Aorta (tissue), 5 donors: Measurements from ENCODE around the gene TRAT1. TPM values are rescaled to one million over a fixed set of nuclear protein-coding genes. Genes with fewer than 3 reads are reported as not detected.

ENCODE experiments used
- ATAC-seq: fragments of 200-7000 bp; cut with Tn5 transposase; one replicate; pipeline ENCODE4 v1.9.1; 2022; ENCODE audit warnings: moderate library complexity; ENCODE audit not compliant: low FRiP score
- DNase-seq, 2 donors: peaks; one replicate each; pipeline ENCODE4 v3.0.0-alpha.2; 2020
- H3K27ac ChIP-seq, 2 donors: one replicate each; pipeline ENCODE4 v1.5.1; 2013; ENCODE audit warnings: low read length in 2 of 2, mild to moderate bottlenecking in 2 of 2, moderate library complexity in 2 of 2, control low read depth in 1 of 2, inconsistent platforms in 1 of 2, low read depth in 1 of 2
- H3K27me3 ChIP-seq, 2 donors: one replicate each; pipeline ENCODE4 v1.6.1; 2013; ENCODE audit warnings: control low read depth in 1 of 2, low read length in 1 of 2, mild to moderate bottlenecking in 1 of 2, moderate library complexity in 1 of 2; ENCODE audit not compliant: insufficient read depth in 2 of 2, control insufficient read depth in 1 of 2
- H3K36me3 ChIP-seq, 2 donors: one replicate each; pipeline ENCODE4 v1.6.1; 2013; ENCODE audit warnings: control low read depth in 1 of 2, low read length in 1 of 2, mild to moderate bottlenecking in 1 of 2; ENCODE audit not compliant: insufficient read depth in 2 of 2, control insufficient read depth in 1 of 2
- H3K4me1 ChIP-seq, 2 donors: one replicate each; pipeline ENCODE4 v1.6.1; 2013; ENCODE audit warnings: low read length in 2 of 2, control low read depth in 1 of 2, mild to moderate bottlenecking in 1 of 2, moderate library complexity in 1 of 2; ENCODE audit not compliant: insufficient read depth in 2 of 2, control insufficient read depth in 1 of 2
- H3K4me3 ChIP-seq, 2 donors: one replicate each; pipeline ENCODE4 v1.5.1; 2013; ENCODE audit warnings: low read length in 2 of 2, control low read depth in 1 of 2, mild to moderate bottlenecking in 1 of 2
- H3K9me3 ChIP-seq: one replicate; pipeline ENCODE4 v1.6.1; 2013; ENCODE audit warnings: mild to moderate bottlenecking, low read length; ENCODE audit not compliant: control insufficient read depth
- WGBS, 2 donors: extraction: QIAGEN DNeasy Blood & Tissue Kit; methylation state at CpG; one replicate each; pipeline ENCODE4 v1.1.7; 2013; 5-methylcytosine and 5-hydroxymethylcytosine counted together
- intact Hi-C, 2 donors: fragments of 100-400 bp; cut with DNase I; formaldehyde crosslinking; loops; one replicate each; pipeline versions ENCODE4 v1.14.2 to v1.15.0; 2022
- polyA plus RNA-seq, 2 donors: library from polyadenylated mRNA; stranded (reverse); fragments of 200-250 nt; gene quantifications; one replicate each; pipeline ENCODE4 v1.2.3, GENCODE V29; 2013
- total RNA-seq, 2 donors: library from RNA; stranded (reverse); fragmentation: NEBNext Ultra II Directional; extraction: Animal tissue kit (Norgen Biotek cat#: 25700); gene quantifications; one replicate each; pipeline ENCODE4 v1.2.1, GENCODE V29; 2021
- donor health status: healthy with polysubstance abuse.
- donor health status: Bipolar disorder and iron deficiency.
- donor health status: DM: no; HTN: no; CAD: no.
- donor health status: DM: no; HTN: no; CAD: no.
- donor health status: DM: yes; HTN: yes; CAD: no.

TRAT1 gene
- total and polyA plus RNA-seq, 4 donors, result 0.52 to 1.3 (median 1.1) TPM; not detected in 1

DNA sequence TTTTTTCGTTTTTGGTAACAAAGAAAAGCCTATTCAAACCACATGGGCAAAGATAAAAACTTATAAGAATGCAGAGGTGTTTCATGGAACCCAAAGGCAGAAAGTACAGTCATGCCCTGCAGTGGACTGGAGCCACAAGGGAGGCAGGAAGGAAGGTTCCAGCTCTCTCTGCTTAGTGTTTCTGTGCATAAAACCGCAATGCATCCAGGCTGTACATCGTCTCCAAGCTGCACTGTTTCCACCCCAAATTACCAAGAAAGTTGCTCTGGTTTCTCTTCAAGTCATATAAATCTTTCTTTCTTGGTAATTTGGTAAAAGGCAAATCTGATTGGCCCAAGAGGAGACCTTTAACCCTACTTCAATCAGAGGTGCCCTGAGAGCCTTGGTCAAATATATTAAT lies 15.8 kb downstream of the TRAT1 start:
- Histone ChIP-seq H3K4me1 (no peaks in the 10 kb centered on the region), H3K36me3 (no peaks in the 10 kb centered on the region), H3K9me3 (peaks cover 1% of the 10 kb centered on the region), H3K27ac (no peak overlapping the region), H3K4me3 (no peak overlapping the region), H3K27me3 (no peaks in the 10 kb centered on the region)
- no peak for DNase-seq
- no peak for ATAC-seq
- intact Hi-C loops, result no loop called here
- WGBS, 2 donors, result 61 to 63% methylated on average over 3 of the region's 3 CpGs

DNA sequence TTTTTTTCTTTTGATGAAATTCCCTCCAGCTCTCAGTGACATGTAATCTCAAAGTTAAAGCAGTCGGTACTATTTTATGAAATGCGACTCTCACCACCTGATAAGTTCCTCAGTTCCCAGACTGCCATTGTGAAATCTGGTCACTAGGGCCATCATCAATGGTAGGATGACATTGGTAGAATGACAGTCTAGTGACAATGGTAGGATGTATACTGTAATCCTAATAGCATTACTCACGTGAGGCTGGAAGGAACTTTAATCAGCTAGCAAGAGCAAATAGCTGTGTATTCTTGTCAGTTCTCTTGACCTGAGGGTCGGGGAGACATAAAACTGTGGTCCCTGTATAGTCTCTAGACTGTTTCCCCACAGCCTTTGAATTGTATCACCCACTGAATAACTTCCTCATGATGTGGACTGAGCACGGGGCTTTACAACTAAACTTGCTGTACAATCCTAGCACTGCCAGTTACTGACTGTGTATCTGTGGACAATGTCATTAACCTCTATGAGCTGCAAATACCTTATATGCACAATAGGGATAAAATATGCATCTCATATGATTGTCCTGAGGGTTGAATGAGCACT lies 23.2 kb downstream of the TRAT1 start:
- H3K27me3 ChIP-seq, result no peaks in the 10 kb centered on the region
- intact Hi-C loops, result no loop called here
- H3K4me1 ChIP-seq, result no peaks in the 10 kb centered on the region
- no peaks in the 10 kb centered on the region for H3K9me3 ChIP-seq
- 77 to 80% methylated on average over 5 of the region's 5 CpGs for WGBS, 2 donors
- no peak for DNase-seq
- H3K27ac ChIP-seq, result no peak overlapping the region
- no peaks in the 10 kb centered on the region for H3K36me3 ChIP-seq
- no peak for ATAC-seq
- H3K4me3 ChIP-seq, result no peak overlapping the region

DNA sequence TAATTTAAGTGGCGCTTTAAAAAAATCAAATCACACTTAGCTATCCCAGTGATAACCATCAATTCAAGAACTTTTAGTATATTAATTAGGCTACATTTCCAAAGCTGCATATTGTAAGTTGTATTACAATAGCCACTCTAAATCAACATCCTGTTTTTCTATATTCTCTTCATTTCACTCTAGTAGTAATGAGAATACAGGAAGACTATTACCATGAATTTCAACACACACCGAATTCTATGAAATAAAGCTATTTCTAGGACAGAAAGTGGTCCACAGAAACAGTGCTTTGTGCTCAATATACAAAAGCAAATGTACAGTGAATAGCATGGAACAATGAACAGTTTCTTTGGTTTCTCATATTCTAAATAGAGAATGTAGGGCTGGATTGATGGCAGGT lies 24.6 kb downstream of the TRAT1 start:
- Histone ChIP-seq H3K9me3 (no peaks in the 10 kb centered on the region), H3K4me1 (no peaks in the 10 kb centered on the region), H3K27me3 (no peaks in the 10 kb centered on the region), H3K36me3 (no peaks in the 10 kb centered on the region), H3K4me3 (no peak overlapping the region), H3K27ac (no peak overlapping the region)
- 87 to 88% methylated on average over 2 of the region's 2 CpGs for WGBS, 2 donors
- ATAC-seq (no peak), DNase-seq (no peak)
- intact Hi-C loops, result no loop called here

DNA sequence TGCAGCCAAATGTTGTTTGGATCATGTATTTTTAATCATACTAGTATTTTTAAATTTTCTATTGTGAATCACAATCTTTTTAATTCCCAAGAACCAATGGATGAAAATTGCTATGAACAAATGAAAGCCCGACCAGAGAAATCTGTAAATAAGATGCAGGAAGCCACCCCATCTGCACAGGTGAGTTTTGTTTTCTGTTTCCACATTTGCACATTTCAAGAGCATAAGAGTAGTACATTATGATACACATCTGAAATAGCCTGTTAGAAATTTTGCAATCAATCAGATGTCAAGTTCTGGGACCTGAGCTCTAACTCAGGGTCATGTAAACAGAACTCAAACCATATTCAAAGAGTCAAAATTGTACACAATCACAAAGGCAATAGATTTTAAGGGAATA lies 26.5 kb downstream of the TRAT1 start:
- Histone ChIP-seq H3K27ac (no peak overlapping the region), H3K36me3 (no peaks in the 10 kb centered on the region), H3K4me3 (no peak overlapping the region), H3K27me3 (no peaks in the 10 kb centered on the region), H3K9me3 (no peaks in the 10 kb centered on the region), H3K4me1 (no peaks in the 10 kb centered on the region)
- WGBS, 2 donors, result 82 to 85% methylated on average over 1 of the region's 1 CpG
- intact Hi-C loops, result no loop called here
- DNase-seq, result no peak
- ATAC-seq, result no peak

DNA sequence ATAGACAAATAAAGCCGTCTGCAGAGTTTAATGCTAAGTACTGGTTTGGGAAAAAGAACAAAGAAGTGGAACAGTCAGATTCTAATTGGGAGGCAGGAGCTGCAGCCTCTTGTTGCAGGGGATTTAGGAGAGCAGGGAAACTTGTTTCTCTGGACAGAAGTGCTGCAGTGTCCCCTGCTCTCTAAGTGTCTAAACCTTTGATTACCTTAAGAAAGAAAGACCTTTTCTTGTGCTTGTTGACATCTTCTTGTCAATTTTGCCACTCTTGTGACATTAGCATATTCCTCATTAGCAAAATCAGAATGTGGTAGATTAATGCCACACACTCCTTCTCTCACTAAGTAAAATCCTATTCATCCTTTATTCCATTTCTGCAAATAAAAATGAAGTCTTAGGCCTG lies 38.8 kb downstream of the TRAT1 start:
- H3K27ac ChIP-seq, result no peak overlapping the region
- ATAC-seq (no peak), DNase-seq (no peak)
- 20 to 23% methylated on average over 1 of the region's 1 CpG for WGBS, 2 donors
- no peaks in the 10 kb centered on the region for H3K36me3 ChIP-seq
- H3K27me3 ChIP-seq, result no peaks in the 10 kb centered on the region
- H3K4me1 ChIP-seq, result no peaks in the 10 kb centered on the region
- intact Hi-C loops, result no loop called here
- H3K4me3 ChIP-seq, result no peak overlapping the region
- no peaks in the 10 kb centered on the region for H3K9me3 ChIP-seq

DNA sequence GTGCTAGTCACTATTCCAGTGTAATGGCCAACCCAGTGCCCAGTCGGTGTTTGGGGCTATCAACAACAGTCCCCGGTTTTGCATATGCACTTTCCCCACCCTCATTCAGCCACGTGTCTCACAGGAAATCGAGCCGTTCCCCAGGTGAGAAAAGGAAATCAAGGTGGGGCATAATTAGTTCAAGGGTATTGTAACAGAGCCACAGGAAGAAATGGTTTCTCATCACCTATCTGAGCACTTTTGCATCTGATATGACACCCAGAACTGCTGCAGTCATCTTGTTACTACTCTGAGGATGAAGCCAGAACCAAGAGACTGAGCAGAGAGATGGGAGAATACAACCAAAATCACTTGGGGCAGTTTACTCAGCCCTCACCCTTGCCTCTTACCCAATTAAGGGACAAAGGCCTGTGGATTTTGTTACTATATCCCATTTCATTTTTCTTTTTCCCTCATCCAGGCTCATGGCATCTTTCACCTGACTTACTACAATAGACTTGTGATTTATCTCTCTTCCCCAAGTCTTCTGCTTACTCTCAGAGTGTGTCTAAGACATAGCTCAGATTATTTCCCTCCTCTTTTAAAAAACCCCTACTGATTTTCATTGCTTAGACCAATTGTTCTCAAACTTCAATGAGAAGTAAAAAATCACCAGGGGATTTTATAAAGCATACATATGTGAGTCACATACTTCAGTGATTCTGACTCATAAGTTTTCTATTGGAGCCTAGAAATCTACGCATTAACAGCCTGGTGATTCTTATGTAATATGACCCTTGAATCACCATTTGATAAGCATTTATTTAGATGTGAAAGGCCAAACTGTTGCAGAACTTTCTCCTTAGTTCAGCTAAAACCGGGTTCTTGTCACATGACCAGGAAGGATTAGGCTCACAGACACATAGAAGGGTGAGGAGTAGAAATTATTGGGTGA lies 40.5 kb downstream of the TRAT1 start:
- no peaks in the 10 kb centered on the region for H3K36me3 ChIP-seq
- 46 to 48% methylated on average over 7 of the region's 7 CpGs for WGBS, 2 donors

DNA sequence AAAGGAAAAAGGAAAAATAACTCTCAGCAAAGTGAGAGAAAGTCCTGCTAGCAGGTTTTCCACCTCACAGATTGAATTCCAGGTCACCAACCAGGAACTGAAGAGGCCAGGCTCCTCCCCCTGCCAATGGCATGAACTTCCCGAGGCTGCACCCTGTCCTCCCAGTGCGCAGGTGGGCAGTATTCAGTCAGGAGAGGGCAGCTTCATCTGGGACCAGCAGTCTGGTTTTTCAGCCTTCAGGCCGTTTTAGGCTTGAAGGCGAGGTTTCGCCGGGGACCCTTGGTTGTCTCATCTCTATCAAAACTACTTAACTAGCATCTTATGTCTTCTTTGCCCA lies 41.2 kb downstream of the TRAT1 start:
- Histone ChIP-seq H3K4me1 (no peaks in the 10 kb centered on the region), H3K27ac (no peak overlapping the region), H3K27me3 (no peaks in the 10 kb centered on the region), H3K4me3 (no peak overlapping the region), H3K9me3 (no peaks in the 10 kb centered on the region), H3K36me3 (no peaks in the 10 kb centered on the region)
- ATAC-seq, result no peak
- DNase-seq, result no peak
- 90 to 96% methylated on average over 6 of the region's 6 CpGs for WGBS, 2 donors
- intact Hi-C loops, result no loop called here

More for the DNA sequence above, 40.5 kb downstream of the TRAT1 start:
- H3K4me1 ChIP-seq, result no peaks in the 10 kb centered on the region
- intact Hi-C loops, result no loop called here
- H3K27ac ChIP-seq, result no peak overlapping the region
- no peak overlapping the region for H3K4me3 ChIP-seq
- no peak for DNase-seq
- no peaks in the 10 kb centered on the region for H3K27me3 ChIP-seq
- ATAC-seq, result no peak
- H3K9me3 ChIP-seq, result no peaks in the 10 kb centered on the region

DNA sequence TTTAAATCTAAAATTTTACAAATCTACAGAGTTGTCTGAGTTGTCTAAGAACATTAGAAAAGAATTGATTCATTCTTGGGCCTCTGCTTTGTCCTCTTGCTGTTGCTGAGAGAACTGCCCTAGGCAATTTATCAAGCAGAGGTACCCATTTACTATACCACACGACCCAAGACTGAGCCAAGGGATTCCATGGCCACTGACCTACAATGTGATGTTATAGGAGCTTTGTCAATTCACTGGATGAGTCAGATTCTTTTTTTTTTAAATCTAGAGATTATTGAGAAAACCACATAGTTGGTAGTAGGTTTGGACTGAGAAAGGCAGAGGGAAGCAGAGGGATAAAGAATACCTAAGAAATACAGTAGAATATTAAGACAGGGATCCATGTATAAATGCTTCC lies 55.3 kb downstream of the TRAT1 start:
- intact Hi-C loops, result no loop called here
- DNase-seq, result no peak

DNA sequence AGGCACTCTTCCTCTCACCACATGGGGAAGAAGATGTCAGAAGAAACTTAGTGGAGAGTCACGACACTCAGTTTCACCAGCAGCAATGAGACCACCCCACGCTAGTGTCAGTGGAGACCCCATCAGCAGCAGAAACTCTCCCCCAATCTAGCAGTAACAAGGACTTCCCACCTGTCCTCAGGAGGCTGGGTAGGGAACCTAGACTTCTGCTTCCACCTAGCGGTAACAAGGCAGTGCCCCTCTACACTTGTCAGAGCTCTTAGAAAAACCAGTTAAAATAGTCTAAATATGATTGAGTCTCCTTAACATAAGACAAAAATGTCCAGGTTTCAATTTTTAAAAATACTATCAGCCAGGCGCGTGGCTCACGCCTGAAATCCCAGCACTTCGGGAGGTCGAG lies 57.3 kb downstream of the TRAT1 start:
- 87 to 92% methylated on average over 7 to 8 of the region's 8 CpGs for WGBS, 2 donors
- Histone ChIP-seq H3K27ac (no peak overlapping the region), H3K4me1 (no peaks in the 10 kb centered on the region), H3K27me3 (no peaks in the 10 kb centered on the region), H3K36me3 (no peaks in the 10 kb centered on the region), H3K4me3 (no peak overlapping the region), H3K9me3 (no peaks in the 10 kb centered on the region)
- ATAC-seq (no peak), DNase-seq (no peak)
- intact Hi-C loops, result no loop called here

More for the DNA sequence above, 55.3 kb downstream of the TRAT1 start:
- Histone ChIP-seq H3K36me3 (no peaks in the 10 kb centered on the region), H3K27ac (no peak overlapping the region), H3K27me3 (no peaks in the 10 kb centered on the region), H3K9me3 (no peaks in the 10 kb centered on the region), H3K4me1 (no peaks in the 10 kb centered on the region), H3K4me3 (no peak overlapping the region)
- 24 to 39% methylated on average over 1 of the region's 1 CpG for WGBS, 2 donors
- no peak for ATAC-seq
